Loucy (cell line): ENCODE measurements around the gene PCDH7.

Experiments
- H2AFZ ChIP-seq: fragments of 200-600 bp; sonication (generic); 2 replicates; pipeline ENCODE4 v1.6.0; 2016; ENCODE audit warnings: antibody characterized with exemption, mild to moderate bottlenecking, low read length, moderate library complexity
- H3F3A ChIP-seq: fragments of 200-600 bp; 2 replicates; pipeline ENCODE4 v1.6.0; 2016; ENCODE audit warnings: antibody characterized with exemption, low read depth, mild to moderate bottlenecking
- H3K27me3 ChIP-seq: fragments of 200-600 bp; sonication (generic); 2 replicates; pipeline ENCODE4 v1.6.1; 2014; ENCODE audit warnings: low read length, mild to moderate bottlenecking; ENCODE audit not compliant: insufficient read depth, poor library complexity, severe bottlenecking
- H3K36me3 ChIP-seq: fragments of 200-600 bp; sonication (generic); 2 replicates; pipeline ENCODE4 v1.6.1; 2016; ENCODE audit warnings: low read length; ENCODE audit not compliant: insufficient read depth
- H3K4me1 ChIP-seq: fragments of 200-600 bp; sonication (generic); 2 replicates; pipeline ENCODE4 v1.5.1; 2014; ENCODE audit warnings: low read length, mild to moderate bottlenecking; ENCODE audit not compliant: insufficient read depth, poor library complexity, severe bottlenecking
- H3K4me2 ChIP-seq: fragments of 200-600 bp; sonication (generic); 2 replicates; pipeline ENCODE4 v1.6.0; 2014; ENCODE audit warnings: antibody characterized with exemption, low read length, low read depth, mild to moderate bottlenecking; ENCODE audit not compliant: poor library complexity, severe bottlenecking
- H3K4me3 ChIP-seq: fragments of 200-600 bp; sonication (generic); 2 replicates; pipeline ENCODE4 v1.5.1; 2014; ENCODE audit warnings: low read length, mild to moderate bottlenecking, mixed read lengths; ENCODE audit not compliant: poor library complexity, severe bottlenecking
- H3K79me2 ChIP-seq: fragments of 200-600 bp; sonication (generic); 2 replicates; pipeline ENCODE4 v1.6.1; 2014; ENCODE audit warnings: low read length; ENCODE audit not compliant: insufficient read depth
- H3K9ac ChIP-seq: fragments of 200-600 bp; sonication (generic); 2 replicates; pipeline ENCODE4 v1.6.0; 2014; ENCODE audit warnings: mild to moderate bottlenecking, low read depth, low read length, moderate library complexity; ENCODE audit not compliant: poor library complexity, severe bottlenecking
- H3K9me2 ChIP-seq: fragments of 200-600 bp; sonication (generic); replicated peaks from 2 replicates; pipeline ENCODE4 v1.6.1; 2016; ENCODE audit warnings: low read depth, low read length, mixed read lengths
- H3K9me3 ChIP-seq: fragments of 200-600 bp; sonication (generic); 2 replicates; pipeline ENCODE4 v1.6.1; 2014; ENCODE audit warnings: mild to moderate bottlenecking, antibody characterized with exemption, low read length, low read depth; ENCODE audit not compliant: insufficient read depth
- H4K20me1 ChIP-seq: fragments of 200-600 bp; sonication (generic); 2 replicates; pipeline ENCODE4 v1.6.0; 2014; ENCODE audit warnings: antibody characterized with exemption, low read length, mild to moderate bottlenecking; ENCODE audit not compliant: insufficient read depth, poor library complexity, severe bottlenecking
- CTCF ChIP-seq: fragments of 200-600 bp; sonication (generic); conservative IDR thresholded peaks from 2 replicates; pipeline ENCODE4 v1.5.1; 2014; ENCODE audit warnings: mild to moderate bottlenecking, antibody characterized with exemption, low read length
- EZH2phosphoT487 ChIP-seq: fragments of 200-600 bp; IDR thresholded peaks from 2 replicates; pipeline ENCODE4 v1.6.1; 2018; ENCODE audit warnings: antibody characterized with exemption, mild to moderate bottlenecking, moderate library complexity, borderline replicate concordance

Gene PCDH7

GRCh38 chr4:30719454-30720020 is 632 bp upstream of the PCDH7 start:
- Histone ChIP-seq H4K20me1 (no peaks in the 10 kb centered on the region), H3K36me3 (no peaks in the 10 kb centered on the region), H3K9me3 (no peaks in the 10 kb centered on the region), H3K79me2 (no peaks in the 10 kb centered on the region), H3K4me1 (peaks cover 3% of the 10 kb centered on the region), H2AFZ (no peak overlapping the region), H3K9me2 (no peaks in the 10 kb centered on the region), H3K9ac (no peak overlapping the region), H3K4me2 (no peak overlapping the region), H3K27me3 (no peaks in the 10 kb centered on the region), H3F3A (no peaks in the 10 kb centered on the region), H3K4me3 (no peak overlapping the region)
- no peak for TF ChIP-seq EZH2phosphoT487
- TF ChIP-seq CTCF, result no peak

- H3K9ac ChIP-seq, result no peak overlapping the region
- H3K4me2 ChIP-seq, result no peak overlapping the region
Observed at GRCh38 chr4:30720661-30721184, 554 bp downstream of the PCDH7 start.

DNA sequence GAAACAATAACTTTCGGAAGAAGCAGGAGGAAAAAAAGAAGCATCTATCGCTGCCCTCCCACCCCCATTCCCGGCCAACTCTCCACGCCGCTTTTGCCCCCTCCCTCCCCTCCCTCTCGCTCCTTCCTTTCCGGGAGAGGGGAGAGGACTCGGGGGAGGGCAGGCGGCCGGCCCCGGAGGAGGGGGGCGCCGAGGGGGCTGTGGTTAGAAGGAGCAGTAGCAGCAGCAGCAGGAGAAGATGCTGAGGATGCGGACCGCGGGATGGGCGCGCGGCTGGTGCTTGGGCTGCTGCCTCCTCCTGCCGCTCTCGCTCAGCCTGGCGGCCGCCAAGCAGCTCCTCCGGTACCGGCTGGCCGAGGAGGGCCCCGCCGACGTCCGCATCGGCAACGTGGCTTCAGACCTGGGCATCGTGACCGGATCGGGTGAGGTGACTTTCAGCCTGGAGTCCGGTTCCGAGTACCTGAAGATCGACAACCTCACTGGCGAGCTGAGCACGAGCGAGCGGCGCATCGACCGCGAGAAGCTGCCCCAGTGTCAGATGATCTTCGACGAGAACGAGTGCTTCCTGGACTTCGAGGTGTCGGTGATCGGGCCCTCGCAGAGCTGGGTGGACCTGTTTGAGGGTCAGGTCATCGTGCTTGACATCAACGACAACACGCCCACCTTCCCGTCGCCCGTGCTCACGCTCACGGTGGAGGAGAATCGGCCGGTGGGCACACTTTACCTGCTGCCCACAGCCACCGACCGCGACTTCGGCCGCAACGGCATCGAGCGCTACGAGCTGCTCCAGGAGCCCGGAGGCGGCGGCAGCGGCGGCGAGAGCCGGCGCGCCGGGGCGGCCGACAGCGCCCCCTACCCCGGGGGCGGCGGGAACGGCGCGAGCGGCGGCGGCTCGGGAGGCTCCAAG is 1.3 kb downstream of the PCDH7 start:
- Histone ChIP-seq H3K9me3 (no peaks in the 10 kb centered on the region), H3F3A (no peaks in the 10 kb centered on the region), H3K27me3 (no peaks in the 10 kb centered on the region), H3K79me2 (no peaks in the 10 kb centered on the region), H3K9ac (no peak overlapping the region), H3K36me3 (no peaks in the 10 kb centered on the region), H2AFZ (no peak overlapping the region), H4K20me1 (no peaks in the 10 kb centered on the region), H3K9me2 (no peaks in the 10 kb centered on the region), H3K4me1 (no peaks in the 10 kb centered on the region), H3K4me2 (no peak overlapping the region), H3K4me3 (no peak overlapping the region)
- TF ChIP-seq CTCF, result no peak
- TF ChIP-seq EZH2phosphoT487, result no peak

More at GRCh38 chr4:30720661-30721184, 554 bp downstream of the PCDH7 start:
- Histone ChIP-seq H3K9me2 (no peaks in the 10 kb centered on the region), H3K4me3 (no peak overlapping the region), H2AFZ (no peak overlapping the region), H3F3A (no peaks in the 10 kb centered on the region), H3K27me3 (no peaks in the 10 kb centered on the region), H4K20me1 (no peaks in the 10 kb centered on the region), H3K36me3 (no peaks in the 10 kb centered on the region), H3K79me2 (no peaks in the 10 kb centered on the region), H3K4me1 (peaks cover 2% of the 10 kb centered on the region), H3K9me3 (no peaks in the 10 kb centered on the region)
- no peak for TF ChIP-seq CTCF
